Measurements from ENCODE around the gene PRSS1.

DNA sequence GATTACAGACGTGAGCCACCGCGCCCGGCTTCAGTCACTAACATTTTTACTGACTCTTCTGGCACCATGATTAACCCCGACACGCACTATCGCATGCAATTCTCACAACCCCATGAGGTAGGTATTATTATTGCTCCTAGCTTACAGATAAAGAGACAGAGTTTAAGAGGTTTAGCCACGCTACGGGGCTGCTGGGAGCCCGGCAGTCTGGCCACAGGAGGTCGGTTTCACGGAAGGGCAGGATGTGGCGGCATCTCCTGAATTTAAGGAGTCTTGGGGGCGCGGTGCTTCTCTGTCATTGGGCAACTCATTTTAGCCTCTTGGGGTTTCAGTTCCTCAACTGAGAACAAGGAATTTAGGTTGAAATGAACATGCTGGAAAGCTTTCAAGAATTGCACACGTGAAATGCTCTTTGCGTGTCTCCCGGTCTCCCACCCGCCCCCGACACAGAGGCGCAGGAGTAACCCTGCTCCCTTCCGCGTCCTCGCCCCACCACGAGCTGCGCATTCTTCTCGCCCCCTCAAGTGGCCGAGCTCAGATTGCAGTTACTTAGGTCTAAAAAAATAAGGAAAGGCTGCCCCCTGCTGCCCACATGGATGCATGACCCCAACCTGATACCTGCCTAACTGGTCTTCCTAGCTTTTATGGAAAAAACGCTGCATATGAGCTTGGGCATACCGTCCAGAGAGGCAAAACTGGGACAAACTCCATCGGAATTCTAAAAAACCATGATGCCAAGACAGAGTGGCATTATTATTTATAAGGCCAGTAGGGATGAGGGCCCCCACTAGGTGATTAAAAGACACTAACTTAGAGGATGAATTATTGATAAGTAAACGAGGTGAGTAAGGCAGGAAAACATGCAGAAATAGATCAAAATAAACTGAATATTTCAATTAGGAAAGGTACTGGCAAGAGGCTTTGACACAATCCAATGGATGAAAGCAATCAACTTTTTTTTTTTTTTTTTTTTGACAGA lies 33.9 kb downstream of the PRSS1 start:
- peak; percentile 96 for TF ChIP-seq RAD21 (conservative IDR thresholded peaks at IDR 0.05)
- TF ChIP-seq, protein P1, sequence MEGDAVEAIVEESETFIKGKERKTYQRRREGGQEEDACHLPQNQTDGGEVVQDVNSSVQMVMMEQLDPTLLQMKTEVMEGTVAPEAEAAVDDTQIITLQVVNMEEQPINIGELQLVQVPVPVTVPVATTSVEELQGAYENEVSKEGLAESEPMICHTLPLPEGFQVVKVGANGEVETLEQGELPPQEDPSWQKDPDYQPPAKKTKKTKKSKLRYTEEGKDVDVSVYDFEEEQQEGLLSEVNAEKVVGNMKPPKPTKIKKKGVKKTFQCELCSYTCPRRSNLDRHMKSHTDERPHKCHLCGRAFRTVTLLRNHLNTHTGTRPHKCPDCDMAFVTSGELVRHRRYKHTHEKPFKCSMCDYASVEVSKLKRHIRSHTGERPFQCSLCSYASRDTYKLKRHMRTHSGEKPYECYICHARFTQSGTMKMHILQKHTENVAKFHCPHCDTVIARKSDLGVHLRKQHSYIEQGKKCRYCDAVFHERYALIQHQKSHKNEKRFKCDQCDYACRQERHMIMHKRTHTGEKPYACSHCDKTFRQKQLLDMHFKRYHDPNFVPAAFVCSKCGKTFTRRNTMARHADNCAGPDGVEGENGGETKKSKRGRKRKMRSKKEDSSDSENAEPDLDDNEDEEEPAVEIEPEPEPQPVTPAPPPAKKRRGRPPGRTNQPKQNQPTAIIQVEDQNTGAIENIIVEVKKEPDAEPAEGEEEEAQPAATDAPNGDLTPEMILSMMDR (IDR thresholded peaks at IDR 0.05; ENCODE audit: poor library complexity, severe bottlenecking): peak; percentile 98
- TF ChIP-seq POLR2AphosphoS5 (IDR thresholded peaks at IDR 0.05): no peak
- no peak for TF ChIP-seq EP300 (conservative IDR thresholded peaks at IDR 0.05; ENCODE audit: poor library complexity, severe bottlenecking)
- peak; percentile 99 for TF ChIP-seq SMC3 (conservative IDR thresholded peaks at IDR 0.05; ENCODE audit: poor library complexity)
- TF ChIP-seq MXI1 (conservative IDR thresholded peaks at IDR 0.05; ENCODE audit: poor library complexity, severe bottlenecking): no peak
- TF ChIP-seq, protein P2, sequence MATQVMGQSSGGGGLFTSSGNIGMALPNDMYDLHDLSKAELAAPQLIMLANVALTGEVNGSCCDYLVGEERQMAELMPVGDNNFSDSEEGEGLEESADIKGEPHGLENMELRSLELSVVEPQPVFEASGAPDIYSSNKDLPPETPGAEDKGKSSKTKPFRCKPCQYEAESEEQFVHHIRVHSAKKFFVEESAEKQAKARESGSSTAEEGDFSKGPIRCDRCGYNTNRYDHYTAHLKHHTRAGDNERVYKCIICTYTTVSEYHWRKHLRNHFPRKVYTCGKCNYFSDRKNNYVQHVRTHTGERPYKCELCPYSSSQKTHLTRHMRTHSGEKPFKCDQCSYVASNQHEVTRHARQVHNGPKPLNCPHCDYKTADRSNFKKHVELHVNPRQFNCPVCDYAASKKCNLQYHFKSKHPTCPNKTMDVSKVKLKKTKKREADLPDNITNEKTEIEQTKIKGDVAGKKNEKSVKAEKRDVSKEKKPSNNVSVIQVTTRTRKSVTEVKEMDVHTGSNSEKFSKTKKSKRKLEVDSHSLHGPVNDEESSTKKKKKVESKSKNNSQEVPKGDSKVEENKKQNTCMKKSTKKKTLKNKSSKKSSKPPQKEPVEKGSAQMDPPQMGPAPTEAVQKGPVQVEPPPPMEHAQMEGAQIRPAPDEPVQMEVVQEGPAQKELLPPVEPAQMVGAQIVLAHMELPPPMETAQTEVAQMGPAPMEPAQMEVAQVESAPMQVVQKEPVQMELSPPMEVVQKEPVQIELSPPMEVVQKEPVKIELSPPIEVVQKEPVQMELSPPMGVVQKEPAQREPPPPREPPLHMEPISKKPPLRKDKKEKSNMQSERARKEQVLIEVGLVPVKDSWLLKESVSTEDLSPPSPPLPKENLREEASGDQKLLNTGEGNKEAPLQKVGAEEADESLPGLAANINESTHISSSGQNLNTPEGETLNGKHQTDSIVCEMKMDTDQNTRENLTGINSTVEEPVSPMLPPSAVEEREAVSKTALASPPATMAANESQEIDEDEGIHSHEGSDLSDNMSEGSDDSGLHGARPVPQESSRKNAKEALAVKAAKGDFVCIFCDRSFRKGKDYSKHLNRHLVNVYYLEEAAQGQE (IDR thresholded peaks at IDR 0.05; ENCODE audit: borderline replicate concordance): no peak
